ENCODE data around the gene LOXL4. TPM values are rescaled to one million over a fixed set of nuclear protein-coding genes. Genes with fewer than 3 reads are reported as not detected.

LOXL4 gene
- total and polyA plus RNA-seq, 7 experiments from 2014 or later = not detected

- Mint-ChIP-seq H3K27ac (peak overlapping the region in 2 of 9 donors; percentile 1 to 3), H3K27me3 (no peaks in the 10 kb centered on the region), H3K36me3 (peaks cover 9 to 44% (median 36%) of the 10 kb centered on the region in 5 donors), H3K4me1 (peaks cover 7 to 28% (median 18%) of the 10 kb centered on the region in 7 donors), H3K9me3 (peaks cover 0 to 13% (median 4%) of the 10 kb centered on the region in 11 donors), H3K4me3 (peak overlapping the region in 1 of 10 donors; percentile 33)
- H3K9me3 ChIP-seq (ENCODE audit: control insufficient read depth in 2 of 3, low read length in 3 of 3) = no peaks in the 10 kb centered on the region
- ATAC-seq = no peak
- no peaks in the 10 kb centered on the region for H3K27me3 ChIP-seq (ENCODE audit: control insufficient read depth in 2 of 2, insufficient read depth in 2 of 2, low read length in 2 of 2)
- DNase-seq = no peak
- H3K4me1 ChIP-seq (ENCODE audit: control insufficient read depth in 2 of 2, insufficient read depth in 2 of 2, low read length in 2 of 2) = no peaks in the 10 kb centered on the region
- H3K27ac ChIP-seq (ENCODE audit: low read depth, low read length) = no peak overlapping the region
- H3K4me3 ChIP-seq (ENCODE audit: low read length) = no peak overlapping the region
- H3K36me3 ChIP-seq (ENCODE audit: control insufficient read depth in 2 of 3, insufficient read depth in 3 of 3, low read length in 3 of 3) = no peaks in the 10 kb centered on the region
- POLR2A ChIA-PET = no interaction called here
- CTCF ChIA-PET = no interaction called here
- intact Hi-C loops (cut with micrococcal nuclease) = no loop called here
Observed at GRCh38 chr10:98224996-98225395, 43.0 kb downstream of the LOXL4 start.

- ChIA-PET POLR2A (no interaction called here), CTCF (no interaction called here)
- Histone ChIP-seq H3K4me3 (ENCODE audit: low read length) (no peak overlapping the region), H3K27ac (ENCODE audit: low read depth, low read length) (no peak overlapping the region), H3K9me3 (ENCODE audit: control insufficient read depth in 2 of 3, low read length in 3 of 3) (peaks cover 3 to 4% (median 3%) of the 10 kb centered on the region in 3 experiments), H3K4me1 (ENCODE audit: control insufficient read depth in 2 of 2, insufficient read depth in 2 of 2, low read length in 2 of 2) (no peaks in the 10 kb centered on the region), H3K27me3 (ENCODE audit: control insufficient read depth in 2 of 2, insufficient read depth in 2 of 2, low read length in 2 of 2) (no peaks in the 10 kb centered on the region), H3K36me3 (ENCODE audit: control insufficient read depth in 2 of 3, insufficient read depth in 3 of 3, low read length in 3 of 3) (no peaks in the 10 kb centered on the region)
- no peak for DNase-seq
- Mint-ChIP-seq H3K4me3 (no peak overlapping the region), H3K9me3 (peaks cover 1 to 18% (median 8%) of the 10 kb centered on the region in 11 donors), H3K27ac (peak overlapping the region in 1 of 9 donors; percentile 46), H3K27me3 (no peaks in the 10 kb centered on the region), H3K36me3 (peaks cover 13 to 49% (median 39%) of the 10 kb centered on the region in 5 donors), H3K4me1 (peaks cover 7 to 26% (median 17%) of the 10 kb centered on the region in 7 donors)
- ATAC-seq = no peak
- intact Hi-C loops (cut with micrococcal nuclease) = no loop called here
Observed at GRCh38 chr10:98224509-98224908, 43.5 kb downstream of the LOXL4 start.

- H3K36me3 Mint-ChIP-seq = peaks cover 18 to 50% (median 41%) of the 10 kb centered on the region in 5 donors
- peaks cover 7 to 25% (median 17%) of the 10 kb centered on the region in 7 donors for H3K4me1 Mint-ChIP-seq
Observed at GRCh38 chr10:98223874-98224273, 44.1 kb downstream of the LOXL4 start.

GRCh38 chr10:98217801-98218200, 50.2 kb downstream of the LOXL4 start:
- Mint-ChIP-seq H3K4me3 (peak overlapping the region in 1 of 10 donors; percentile 8), H3K9me3 (peaks cover 9 to 42% (median 22%) of the 10 kb centered on the region in 11 donors), H3K27me3 (no peaks in the 10 kb centered on the region), H3K27ac (no peak overlapping the region), H3K36me3 (peaks cover 20 to 63% (median 59%) of the 10 kb centered on the region in 5 donors), H3K4me1 (peaks cover 5 to 44% (median 34%) of the 10 kb centered on the region in 7 donors)
- Histone ChIP-seq H3K9me3 (ENCODE audit: control insufficient read depth in 2 of 3, low read length in 3 of 3) (peaks cover 5 to 8% (median 7%) of the 10 kb centered on the region in 3 experiments), H3K4me1 (ENCODE audit: control insufficient read depth in 2 of 2, insufficient read depth in 2 of 2, low read length in 2 of 2) (no peaks in the 10 kb centered on the region), H3K27ac (ENCODE audit: low read depth, low read length) (no peak overlapping the region), H3K36me3 (ENCODE audit: control insufficient read depth in 2 of 3, insufficient read depth in 3 of 3, low read length in 3 of 3) (no peaks in the 10 kb centered on the region), H3K4me3 (ENCODE audit: low read length) (no peak overlapping the region), H3K27me3 (ENCODE audit: control insufficient read depth in 2 of 2, insufficient read depth in 2 of 2, low read length in 2 of 2) (no peaks in the 10 kb centered on the region)
- ChIA-PET CTCF (interaction anchor here (0.7 kb wide), 1 partner anchor 40 kb away, joined by 6 read pairs; no protein-coding TSS in a partner anchor), POLR2A (no interaction called here)
- no peak for DNase-seq
- intact Hi-C loops (cut with micrococcal nuclease) = no loop called here
- no peak for ATAC-seq

More at GRCh38 chr10:98223874-98224273, 44.1 kb downstream of the LOXL4 start:
- Mint-ChIP-seq H3K9me3 (peaks cover 6 to 24% (median 14%) of the 10 kb centered on the region in 11 donors), H3K4me3 (no peak overlapping the region), H3K27ac (peak overlapping the region in 1 of 9 donors; percentile 23), H3K27me3 (no peaks in the 10 kb centered on the region)
- H3K36me3 ChIP-seq (ENCODE audit: control insufficient read depth in 2 of 3, insufficient read depth in 3 of 3, low read length in 3 of 3) = no peaks in the 10 kb centered on the region
- H3K27me3 ChIP-seq (ENCODE audit: control insufficient read depth in 2 of 2, insufficient read depth in 2 of 2, low read length in 2 of 2) = no peaks in the 10 kb centered on the region
- DNase-seq (no peak), ATAC-seq (no peak)
- H3K27ac ChIP-seq (ENCODE audit: low read depth, low read length) = no peak overlapping the region
- intact Hi-C loops (cut with micrococcal nuclease) = no loop called here
- H3K4me1 ChIP-seq (ENCODE audit: control insufficient read depth in 2 of 2, insufficient read depth in 2 of 2, low read length in 2 of 2) = no peaks in the 10 kb centered on the region
- H3K4me3 ChIP-seq (ENCODE audit: low read length) = no peak overlapping the region
- CTCF ChIA-PET = no interaction called here
- peaks cover 5 to 8% (median 7%) of the 10 kb centered on the region in 3 experiments for H3K9me3 ChIP-seq (ENCODE audit: control insufficient read depth in 2 of 3, low read length in 3 of 3)
- POLR2A ChIA-PET = no interaction called here

GRCh38 chr10:98215373-98215772, 52.6 kb downstream of the LOXL4 start:
- ChIA-PET CTCF (no interaction called here), POLR2A (no interaction called here)
- Histone ChIP-seq H3K4me3 (ENCODE audit: low read length) (no peak overlapping the region), H3K27me3 (ENCODE audit: control insufficient read depth in 2 of 2, insufficient read depth in 2 of 2, low read length in 2 of 2) (no peaks in the 10 kb centered on the region), H3K27ac (ENCODE audit: low read depth, low read length) (no peak overlapping the region), H3K9me3 (ENCODE audit: control insufficient read depth in 2 of 3, low read length in 3 of 3) (peaks cover 5 to 8% (median 7%) of the 10 kb centered on the region in 3 experiments), H3K4me1 (ENCODE audit: control insufficient read depth in 2 of 2, insufficient read depth in 2 of 2, low read length in 2 of 2) (no peaks in the 10 kb centered on the region), H3K36me3 (ENCODE audit: control insufficient read depth in 2 of 3, insufficient read depth in 3 of 3, low read length in 3 of 3) (no peaks in the 10 kb centered on the region)
- no peak for ATAC-seq
- no peaks in the 10 kb centered on the region for H3K27me3 Mint-ChIP-seq
- peak overlapping the region in 1 of 10 donors; percentile 5 for H3K4me3 Mint-ChIP-seq
- no peak overlapping the region for H3K27ac Mint-ChIP-seq
- peaks cover 9 to 67% (median 54%) of the 10 kb centered on the region in 7 donors for H3K4me1 Mint-ChIP-seq
- intact Hi-C loops (cut with micrococcal nuclease) = loop anchor here (2.0 kb wide), 2 partner anchors 15 to 33 kb away; no protein-coding TSS in a partner anchor
- DNase-seq = no peak
- peaks cover 9 to 42% (median 22%) of the 10 kb centered on the region in 11 donors for H3K9me3 Mint-ChIP-seq
- H3K36me3 Mint-ChIP-seq = peaks cover 32 to 84% (median 71%) of the 10 kb centered on the region in 5 donors

- DNase-seq (no peak), ATAC-seq (no peak)
- Histone ChIP-seq H3K27me3 (ENCODE audit: control insufficient read depth in 2 of 2, insufficient read depth in 2 of 2, low read length in 2 of 2) (no peaks in the 10 kb centered on the region), H3K9me3 (ENCODE audit: control insufficient read depth in 2 of 3, low read length in 3 of 3) (no peaks in the 10 kb centered on the region), H3K4me3 (ENCODE audit: low read length) (no peak overlapping the region), H3K27ac (ENCODE audit: low read depth, low read length) (no peak overlapping the region), H3K4me1 (ENCODE audit: control insufficient read depth in 2 of 2, insufficient read depth in 2 of 2, low read length in 2 of 2) (no peaks in the 10 kb centered on the region), H3K36me3 (ENCODE audit: control insufficient read depth in 2 of 3, insufficient read depth in 3 of 3, low read length in 3 of 3) (peaks cover 0 to 3% (median 0%) of the 10 kb centered on the region in 3 experiments)
- Mint-ChIP-seq H3K27ac (peak overlapping the region in 2 of 9 donors; percentile 38 to 41), H3K27me3 (no peaks in the 10 kb centered on the region), H3K4me1 (peaks cover 9 to 73% (median 60%) of the 10 kb centered on the region in 7 donors), H3K4me3 (no peak overlapping the region), H3K36me3 (peaks cover 29 to 81% (median 73%) of the 10 kb centered on the region in 5 donors), H3K9me3 (peaks cover 3 to 25% (median 12%) of the 10 kb centered on the region in 11 donors)
- CTCF ChIA-PET = no interaction called here
- POLR2A ChIA-PET = interaction anchor here (0.9 kb wide), 1 partner anchor 8 kb away, joined by 3 read pairs; no protein-coding TSS in a partner anchor
- intact Hi-C loops (cut with micrococcal nuclease) = loop anchor here (2.0 kb wide), 2 partner anchors 13 to 31 kb away; no protein-coding TSS in a partner anchor
Observed at GRCh38 chr10:98213740-98214139, 54.3 kb downstream of the LOXL4 start.

- Mint-ChIP-seq H3K27ac (no peak overlapping the region), H3K4me3 (no peak overlapping the region), H3K36me3 (peaks cover 33 to 78% (median 74%) of the 10 kb centered on the region in 5 donors), H3K27me3 (no peaks in the 10 kb centered on the region), H3K4me1 (peaks cover 6 to 71% (median 57%) of the 10 kb centered on the region in 7 donors), H3K9me3 (peaks cover 0 to 10% (median 6%) of the 10 kb centered on the region in 11 donors)
- intact Hi-C loops (cut with micrococcal nuclease) = no loop called here
- POLR2A ChIA-PET = no interaction called here
- Histone ChIP-seq H3K9me3 (ENCODE audit: control insufficient read depth in 2 of 3, low read length in 3 of 3) (no peaks in the 10 kb centered on the region), H3K27ac (ENCODE audit: low read depth, low read length) (no peak overlapping the region), H3K4me3 (ENCODE audit: low read length) (no peak overlapping the region), H3K27me3 (ENCODE audit: control insufficient read depth in 2 of 2, insufficient read depth in 2 of 2, low read length in 2 of 2) (no peaks in the 10 kb centered on the region), H3K4me1 (ENCODE audit: control insufficient read depth in 2 of 2, insufficient read depth in 2 of 2, low read length in 2 of 2) (no peaks in the 10 kb centered on the region), H3K36me3 (ENCODE audit: control insufficient read depth in 2 of 3, insufficient read depth in 3 of 3, low read length in 3 of 3) (peaks cover 0 to 6% (median 5%) of the 10 kb centered on the region in 3 experiments)
- ATAC-seq (no peak), DNase-seq (no peak)
- CTCF ChIA-PET = no interaction called here
Observed at GRCh38 chr10:98212196-98212595, 55.8 kb downstream of the LOXL4 start.

Measured in naive thymus-derived CD4-positive, alpha-beta T cell (primary cell).